Measurements from ENCODE around the gene TNNI2.

Gene TNNI2

GRCh38 chr11:1819074-1819473 is 19.7 kb upstream of the TNNI2 start:
- in situ Hi-C loops (cut with HindIII; ENCODE audit: low pct_ligation_motif_present, low pct_unique_long_range_greater_than_20kb, low sequenced_read_pairs), result no loop called here
- DNase-seq, result no peak

GRCh38 chr11:1820463-1821325 is 18.1 kb upstream of the TNNI2 start:
- in situ Hi-C loops (cut with HindIII; ENCODE audit: low pct_ligation_motif_present, low pct_unique_long_range_greater_than_20kb, low sequenced_read_pairs), result no loop called here

GRCh38 chr11:1821562-1821961 is 17.2 kb upstream of the TNNI2 start:
- no peak for DNase-seq
- in situ Hi-C loops (cut with HindIII; ENCODE audit: low pct_ligation_motif_present, low pct_unique_long_range_greater_than_20kb, low sequenced_read_pairs), result no loop called here

More at GRCh38 chr11:1820463-1821325, 18.1 kb upstream of the TNNI2 start:
- no peak for DNase-seq

GRCh38 chr11:1822648-1823375 is 16.0 kb upstream of the TNNI2 start:
- in situ Hi-C loops (cut with HindIII; ENCODE audit: low pct_ligation_motif_present, low pct_unique_long_range_greater_than_20kb, low sequenced_read_pairs), result no loop called here
- no peak for DNase-seq

- in situ Hi-C loops (cut with HindIII; ENCODE audit: low pct_ligation_motif_present, low pct_unique_long_range_greater_than_20kb, low sequenced_read_pairs), result no loop called here
- no peak for DNase-seq
Observed at GRCh38 chr11:1823376-1824220, 15.2 kb upstream of the TNNI2 start.

GRCh38 chr11:1824221-1825038 is 14.4 kb upstream of the TNNI2 start:
- in situ Hi-C loops (cut with HindIII; ENCODE audit: low pct_ligation_motif_present, low pct_unique_long_range_greater_than_20kb, low sequenced_read_pairs), result no loop called here
- no peak for DNase-seq

- in situ Hi-C loops (cut with HindIII; ENCODE audit: low pct_ligation_motif_present, low pct_unique_long_range_greater_than_20kb, low sequenced_read_pairs), result no loop called here
- DNase-seq, result no peak
Observed at GRCh38 chr11:1825039-1825740, 13.6 kb upstream of the TNNI2 start.

GRCh38 chr11:1825785-1826451 is 12.9 kb upstream of the TNNI2 start:
- DNase-seq, result no peak
- in situ Hi-C loops (cut with HindIII; ENCODE audit: low pct_ligation_motif_present, low pct_unique_long_range_greater_than_20kb, low sequenced_read_pairs), result no loop called here

GRCh38 chr11:1826552-1827094 is 12.2 kb upstream of the TNNI2 start:
- in situ Hi-C loops (cut with HindIII; ENCODE audit: low pct_ligation_motif_present, low pct_unique_long_range_greater_than_20kb, low sequenced_read_pairs), result no loop called here
- DNase-seq, result peak; percentile 43

GRCh38 chr11:1827095-1827813 is 11.5 kb upstream of the TNNI2 start:
- DNase-seq, result peak; percentile 76
- in situ Hi-C loops (cut with HindIII; ENCODE audit: low pct_ligation_motif_present, low pct_unique_long_range_greater_than_20kb, low sequenced_read_pairs), result no loop called here

- in situ Hi-C loops (cut with HindIII; ENCODE audit: low pct_ligation_motif_present, low pct_unique_long_range_greater_than_20kb, low sequenced_read_pairs), result no loop called here
- no peak for DNase-seq
Observed at GRCh38 chr11:1827931-1828330, 10.8 kb upstream of the TNNI2 start.

- DNase-seq, result no peak
- in situ Hi-C loops (cut with HindIII; ENCODE audit: low pct_ligation_motif_present, low pct_unique_long_range_greater_than_20kb, low sequenced_read_pairs), result no loop called here
Observed at GRCh38 chr11:1828542-1828941, 10.2 kb upstream of the TNNI2 start.

- peak; percentile 78 for DNase-seq
- in situ Hi-C loops (cut with HindIII; ENCODE audit: low pct_ligation_motif_present, low pct_unique_long_range_greater_than_20kb, low sequenced_read_pairs), result no loop called here
Observed at GRCh38 chr11:1829039-1829820, 9.6 kb upstream of the TNNI2 start.

GRCh38 chr11:1830004-1830321 is 8.8 kb upstream of the TNNI2 start:
- DNase-seq, result no peak
- in situ Hi-C loops (cut with HindIII; ENCODE audit: low pct_ligation_motif_present, low pct_unique_long_range_greater_than_20kb, low sequenced_read_pairs), result no loop called here

GRCh38 chr11:1830322-1831223 is 8.2 kb upstream of the TNNI2 start:
- in situ Hi-C loops (cut with HindIII; ENCODE audit: low pct_ligation_motif_present, low pct_unique_long_range_greater_than_20kb, low sequenced_read_pairs), result no loop called here
- DNase-seq, result peak; percentile 5
